ENCODE results near the gene MYT1. TPM values are rescaled to one million over a fixed set of nuclear protein-coding genes. Genes with fewer than 3 reads are reported as not detected.

MYT1 gene
- total RNA-seq, 1 donor from 2014 or later: not detected

GRCh38 chr20:64179805-64180204 lies 15.6 kb downstream of the MYT1 start:
- TF ChIP-seq CTCF (IDR thresholded peaks at IDR 0.05; ENCODE audit: insufficient read depth, low read length, poor library complexity, severe bottlenecking): no peak
- peaks cover 6% of the 10 kb centered on the region for H3K27me3 ChIP-seq (ENCODE audit: control insufficient read depth, insufficient read depth, low read length)
- H3K36me3 ChIP-seq (ENCODE audit: control insufficient read depth, insufficient read depth, low read length): no peaks in the 10 kb centered on the region
- H3K4me3 ChIP-seq (ENCODE audit: low read depth, low read length): no peak overlapping the region
- DNase-seq (ENCODE audit: low read depth): no peak

GRCh38 chr20:64180673-64181072 lies 16.4 kb downstream of the MYT1 start:
- no peaks in the 10 kb centered on the region for H3K36me3 ChIP-seq (ENCODE audit: control insufficient read depth, insufficient read depth, low read length)
- DNase-seq (ENCODE audit: low read depth): no peak
- H3K27me3 ChIP-seq (ENCODE audit: control insufficient read depth, insufficient read depth, low read length): peaks cover 6% of the 10 kb centered on the region
- TF ChIP-seq CTCF (IDR thresholded peaks at IDR 0.05; ENCODE audit: insufficient read depth, low read length, poor library complexity, severe bottlenecking): no peak
- H3K4me3 ChIP-seq (ENCODE audit: low read depth, low read length): no peak overlapping the region

- no peak for TF ChIP-seq CTCF (IDR thresholded peaks at IDR 0.05; ENCODE audit: insufficient read depth, low read length, poor library complexity, severe bottlenecking)
- peaks cover 6% of the 10 kb centered on the region for H3K27me3 ChIP-seq (ENCODE audit: control insufficient read depth, insufficient read depth, low read length)
- no peaks in the 10 kb centered on the region for H3K36me3 ChIP-seq (ENCODE audit: control insufficient read depth, insufficient read depth, low read length)
- H3K4me3 ChIP-seq (ENCODE audit: low read depth, low read length): no peak overlapping the region
- no peak for DNase-seq (ENCODE audit: low read depth)
Observed at GRCh38 chr20:64181391-64181790, 17.1 kb downstream of the MYT1 start.

GRCh38 chr20:64182146-64182865 lies 18.1 kb downstream of the MYT1 start:
- no peak for TF ChIP-seq CTCF (IDR thresholded peaks at IDR 0.05; ENCODE audit: insufficient read depth, low read length, poor library complexity, severe bottlenecking)

GRCh38 chr20:64183313-64183712 lies 19.1 kb downstream of the MYT1 start:
- H3K4me3 ChIP-seq (ENCODE audit: low read depth, low read length): no peak overlapping the region
- H3K36me3 ChIP-seq (ENCODE audit: control insufficient read depth, insufficient read depth, low read length): no peaks in the 10 kb centered on the region
- no peak for TF ChIP-seq CTCF (IDR thresholded peaks at IDR 0.05; ENCODE audit: insufficient read depth, low read length, poor library complexity, severe bottlenecking)
- no peaks in the 10 kb centered on the region for H3K27me3 ChIP-seq (ENCODE audit: control insufficient read depth, insufficient read depth, low read length)
- no peak for DNase-seq (ENCODE audit: low read depth)

More at GRCh38 chr20:64182146-64182865, 18.1 kb downstream of the MYT1 start:
- Histone ChIP-seq H3K27me3 (ENCODE audit: control insufficient read depth, insufficient read depth, low read length) (peaks cover 3% of the 10 kb centered on the region), H3K36me3 (ENCODE audit: control insufficient read depth, insufficient read depth, low read length) (no peaks in the 10 kb centered on the region), H3K4me3 (ENCODE audit: low read depth, low read length) (no peak overlapping the region)
- no peak for DNase-seq (ENCODE audit: low read depth)

- Histone ChIP-seq H3K4me3 (ENCODE audit: low read depth, low read length) (no peak overlapping the region), H3K27me3 (ENCODE audit: control insufficient read depth, insufficient read depth, low read length) (no peaks in the 10 kb centered on the region), H3K36me3 (ENCODE audit: control insufficient read depth, insufficient read depth, low read length) (no peaks in the 10 kb centered on the region)
- TF ChIP-seq CTCF (IDR thresholded peaks at IDR 0.05; ENCODE audit: insufficient read depth, low read length, poor library complexity, severe bottlenecking): no peak
- DNase-seq (ENCODE audit: low read depth): no peak
Observed at GRCh38 chr20:64184795-64185194, 20.5 kb downstream of the MYT1 start.
